ENCODE measurements around the gene POLD3. TPM values are rescaled to one million over a fixed set of nuclear protein-coding genes. Genes with fewer than 3 reads are reported as not detected.

POLD3 gene
- 10 to 100 TPM in 1 of 2 donors, 1 to 10 TPM in 1; 9.3 to 13.8 TPM for total RNA-seq

- H3K9me3 ChIP-seq = no peaks in the 10 kb centered on the region
- intact Hi-C loops (cut with DNase I) = no loop called here
- peak within 1 kb of the TSS; percentile 51 to 94 (median 81) for H3K27ac ChIP-seq
- 0% methylated on average over 24 to 63 of the region's 63 CpGs for WGBS, 2 donors
- TF ChIP-seq POLR2A (IDR thresholded peaks at IDR 0.05) = peak in 2 of 3 donors; percentile 75 to 78
- TF ChIP-seq, protein P1, sequence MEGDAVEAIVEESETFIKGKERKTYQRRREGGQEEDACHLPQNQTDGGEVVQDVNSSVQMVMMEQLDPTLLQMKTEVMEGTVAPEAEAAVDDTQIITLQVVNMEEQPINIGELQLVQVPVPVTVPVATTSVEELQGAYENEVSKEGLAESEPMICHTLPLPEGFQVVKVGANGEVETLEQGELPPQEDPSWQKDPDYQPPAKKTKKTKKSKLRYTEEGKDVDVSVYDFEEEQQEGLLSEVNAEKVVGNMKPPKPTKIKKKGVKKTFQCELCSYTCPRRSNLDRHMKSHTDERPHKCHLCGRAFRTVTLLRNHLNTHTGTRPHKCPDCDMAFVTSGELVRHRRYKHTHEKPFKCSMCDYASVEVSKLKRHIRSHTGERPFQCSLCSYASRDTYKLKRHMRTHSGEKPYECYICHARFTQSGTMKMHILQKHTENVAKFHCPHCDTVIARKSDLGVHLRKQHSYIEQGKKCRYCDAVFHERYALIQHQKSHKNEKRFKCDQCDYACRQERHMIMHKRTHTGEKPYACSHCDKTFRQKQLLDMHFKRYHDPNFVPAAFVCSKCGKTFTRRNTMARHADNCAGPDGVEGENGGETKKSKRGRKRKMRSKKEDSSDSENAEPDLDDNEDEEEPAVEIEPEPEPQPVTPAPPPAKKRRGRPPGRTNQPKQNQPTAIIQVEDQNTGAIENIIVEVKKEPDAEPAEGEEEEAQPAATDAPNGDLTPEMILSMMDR (IDR thresholded peaks at IDR 0.05) = no peak
- peaks cover 23% of the 10 kb centered on the region for H3K4me1 ChIP-seq
- DNase-seq (peak; percentile 93 to 97 (median 94)), ATAC-seq (peak; percentile 99)
- peak within 1 kb of the TSS; percentile 92 to 99 for H3K4me3 ChIP-seq
- H3K27me3 ChIP-seq = no peaks in the 10 kb centered on the region
- no peaks in the 10 kb centered on the region for H3K36me3 ChIP-seq (replicated peaks in 1 of 2; ENCODE audit: insufficient read depth in 1 of 2, low read depth in 2 of 2)
These were observed at the start of gene POLD3 for GRCh38 chr11:74592441-74593362. Gene POLD3, plus strand, starts transcription at chr11:74592582. Its CDS starts 77 bp downstream, at chr11:74592659.

GRCh38 chr11:74543991-74544390 lies 48.4 kb upstream of the POLD3 start:
- no peak for TF ChIP-seq POLR2A (IDR thresholded peaks at IDR 0.05)
- TF ChIP-seq, protein P1 (IDR thresholded peaks at IDR 0.05) = no peak
- H3K27ac ChIP-seq = peak overlapping the region in 3 of 4 donors; percentile 31 to 69 (median 50)
- H3K4me1 ChIP-seq = peaks cover 8% of the 10 kb centered on the region
- intact Hi-C loops (cut with DNase I) = no loop called here
- H3K9me3 ChIP-seq = peaks cover 0 to 10% (median 0%) of the 10 kb centered on the region in 3 donors
- ATAC-seq = peak; percentile 90
- no peaks in the 10 kb centered on the region for H3K27me3 ChIP-seq
- 60 to 100% methylated on average over 1 to 2 of the region's 2 CpGs for WGBS, 2 donors
- H3K36me3 ChIP-seq (replicated peaks in 1 of 2; ENCODE audit: insufficient read depth in 1 of 2, low read depth in 2 of 2) = no peaks in the 10 kb centered on the region
- DNase-seq = peak; percentile 71 to 95 (median 82)
- H3K4me3 ChIP-seq = no peak overlapping the region

DNA sequence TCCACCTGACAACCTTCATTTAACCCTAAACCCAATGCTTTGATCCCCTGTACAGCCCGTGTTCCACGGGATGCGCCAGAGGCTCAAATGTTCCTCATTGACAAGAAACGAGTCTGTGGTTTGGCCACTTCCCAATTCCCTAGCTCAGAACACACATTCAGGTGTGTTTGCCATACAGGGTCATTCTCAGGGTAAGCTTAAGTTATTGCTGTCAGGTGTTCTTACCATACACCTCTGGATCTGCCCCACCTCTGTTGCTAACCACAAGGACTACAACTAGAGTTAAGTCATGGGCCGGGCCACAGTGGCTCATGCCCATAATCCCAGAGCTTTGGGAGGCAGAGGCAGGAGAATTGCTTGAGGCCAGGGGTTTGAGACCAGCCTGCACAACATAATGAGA lies 45.6 kb upstream of the POLD3 start:
- no peak for ATAC-seq
- no peak overlapping the region for H3K27ac ChIP-seq

DNA sequence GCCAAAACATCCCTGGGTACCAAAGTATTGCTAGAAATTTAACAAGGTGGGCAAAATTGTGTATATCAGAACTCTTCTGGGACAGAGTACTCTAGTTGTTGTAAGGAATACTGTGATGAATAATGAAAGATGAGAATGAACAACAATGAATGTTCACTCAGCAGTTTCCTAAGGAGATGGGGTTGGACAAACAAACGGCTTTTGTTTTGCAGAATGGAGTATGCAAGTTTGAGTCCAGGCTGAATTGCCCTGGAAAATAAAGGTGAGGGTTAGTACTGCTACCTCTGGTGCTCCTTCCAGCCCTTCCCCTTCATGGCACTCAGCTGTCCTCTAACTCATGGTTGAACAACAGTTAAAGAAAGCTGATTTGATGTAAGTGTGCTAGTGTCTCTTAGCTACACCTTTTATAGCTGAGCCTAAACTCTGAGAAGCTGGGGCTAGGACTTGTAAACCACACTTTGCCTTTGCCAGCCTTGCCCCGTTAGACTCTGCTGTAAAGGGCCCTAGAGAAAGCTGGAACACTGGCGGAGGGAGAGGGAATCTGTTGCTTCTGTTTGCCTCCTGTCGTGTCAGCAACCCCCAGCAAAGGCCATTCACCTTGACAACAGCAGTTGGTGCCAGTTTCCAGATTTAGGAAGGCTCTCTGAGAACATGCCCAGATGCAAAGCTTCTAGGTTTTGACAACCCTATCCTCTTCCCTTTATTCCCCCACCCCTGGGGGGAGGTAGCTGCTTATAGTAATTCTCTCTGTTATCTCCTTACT lies 41.2 kb upstream of the POLD3 start:
- Histone ChIP-seq H3K9me3 (no peaks in the 10 kb centered on the region), H3K36me3 (replicated peaks in 1 of 2; ENCODE audit: insufficient read depth in 1 of 2, low read depth in 2 of 2) (no peaks in the 10 kb centered on the region), H3K27ac (peak overlapping the region in 1 of 4 donors; percentile 30), H3K4me3 (no peak overlapping the region), H3K4me1 (peaks cover 7% of the 10 kb centered on the region), H3K27me3 (no peaks in the 10 kb centered on the region)
- ATAC-seq (peak; percentile 45), DNase-seq (peak in 2 of 4 donors; percentile 29 to 30)
- intact Hi-C loops (cut with DNase I) = no loop called here
- whole genome bisulfite sequencing, 2 donors = 15 to 27% methylated on average over 4 of the region's 4 CpGs
- no peak for TF ChIP-seq POLR2A (IDR thresholded peaks at IDR 0.05)
- TF ChIP-seq, protein P1 (IDR thresholded peaks at IDR 0.05) = no peak

More for the DNA sequence above, 45.6 kb upstream of the POLD3 start:
- no peaks in the 10 kb centered on the region for H3K27me3 ChIP-seq
- peaks cover 15% of the 10 kb centered on the region for H3K4me1 ChIP-seq
- no peaks in the 10 kb centered on the region for H3K36me3 ChIP-seq (replicated peaks in 1 of 2; ENCODE audit: insufficient read depth in 1 of 2, low read depth in 2 of 2)
- no peak overlapping the region for H3K4me3 ChIP-seq
- peak in 2 of 4 donors; percentile 12 to 37 for DNase-seq
- intact Hi-C loops (cut with DNase I) = no loop called here
- TF ChIP-seq POLR2A (IDR thresholded peaks at IDR 0.05) = no peak
- TF ChIP-seq, protein P1 (IDR thresholded peaks at IDR 0.05) = no peak
- 61 to 67% methylated on average over 5 of the region's 5 CpGs for WGBS, 2 donors
- peaks cover 0 to 10% (median 0%) of the 10 kb centered on the region in 3 donors for H3K9me3 ChIP-seq

Data from body of pancreas (tissue), 4 donors.